Upper lobe of left lung (tissue), 6 donors: Measurements from ENCODE around the gene DENND5B. TPM values are rescaled to one million over a fixed set of nuclear protein-coding genes. Genes with fewer than 3 reads are reported as not detected.
"Not testable (repeated sequence)": the region's sequence is repeated elsewhere in the genome, so short reads cannot be mapped to it uniquely, and the experiment has no call there.

Source experiments
- ATAC-seq, 2 donors: fragments of 200-7000 bp; cut with Tn5 transposase; one replicate each; pipeline ENCODE4 v1.9.1; 2022; ENCODE audit warnings: mild to moderate bottlenecking in 2 of 2, moderate library complexity in 2 of 2; ENCODE audit not compliant: low FRiP score in 2 of 2
- DNase-seq, 2 donors: peaks; one replicate each; pipeline ENCODE4 v3.0.0-alpha.2; 2019 to 2020
- H3K27ac ChIP-seq, 4 donors: fragments of 200-600 bp; sonication (generic); one replicate each; pipeline ENCODE4 v1.5.1; 2016 to 2019
- H3K27me3 ChIP-seq, 4 donors: fragments of 200-600 bp; sonication (generic); one replicate each; pipeline ENCODE4 v1.5.1; 2017 to 2019
- H3K36me3 ChIP-seq, 4 donors: fragments of 200-600 bp; sonication (generic); one replicate each; pipeline ENCODE4 v1.5.1; 2016 to 2019
- H3K4me1 ChIP-seq, 4 donors: fragments of 200-600 bp; sonication (generic); one replicate each; pipeline ENCODE4 v1.5.1; 2018 to 2019
- H3K4me3 ChIP-seq, 4 donors: fragments of 200-600 bp; sonication (generic); one replicate each; pipeline ENCODE4 v1.5.1; 2017 to 2019; ENCODE audit warnings: mild to moderate bottlenecking in 2 of 4, moderate library complexity in 1 of 4
- H3K9me3 ChIP-seq, 4 donors: fragments of 200-600 bp; sonication (generic); one replicate each; pipeline ENCODE4 v1.5.1; 2018 to 2019
- EP300 ChIP-seq, 4 donors: sonication (generic); formaldehyde crosslinking; IDR thresholded peaks; one replicate each; pipeline ENCODE4 v1.5.1; 2017; ENCODE audit warnings: antibody characterized with exemption in 4 of 4, control low read depth in 2 of 4
- POLR2A ChIP-seq, 4 donors: fragments of 450-650 bp; IDR thresholded peaks; one replicate each; pipeline ENCODE4 v1.5.1; 2016 to 2017; ENCODE audit warnings: antibody characterized with exemption in 4 of 4, mild to moderate bottlenecking in 2 of 4
- POLR2AphosphoS5 ChIP-seq, 2 donors: sonication (generic); formaldehyde crosslinking; IDR thresholded peaks; one replicate each; pipeline ENCODE4 v1.5.1; 2017; ENCODE audit warnings: antibody characterized with exemption in 2 of 2
- WGBS, 2 donors: methylation state at CpG; one replicate each; pipeline ENCODE4 v1.1.5; 2017 to 2018; 5-methylcytosine and 5-hydroxymethylcytosine counted together
- total RNA-seq, 6 donors: library from RNA; depleted of rRNA in 4 of 6; stranded (reverse); fragments of >200 nt in 4 of 6; gene quantifications; one replicate each; pipeline versions ENCODE4 v1.1.0 to v1.2.1, GENCODE V29; 2016 to 2021
- TF ChIP-seq, protein P1 (sequence below), 6 experiments: fragments of 450-650 bp in 4 of 6; fragments of 200-600 bp in 2 of 6; sonication (generic) in 2 of 6; IDR thresholded peaks; one replicate each; pipeline ENCODE4 v1.5.1; 2016 to 2019; ENCODE audit warnings: antibody characterized with exemption in 6 of 6
- donor health status: DM: no; HTN: no; CAD: no; lungs with moderate emphysema.
- donor health status: DM: no; HTN: yes; CAD: no; lungs with severe emphysema.

DENND5B gene
- total RNA-seq, 6 donors from 2014 or later: 4.1 to 12.6 (median 5.8) TPM

GRCh38 chr12:31504625-31505222 lies 86.2 kb downstream of the DENND5B start:
- Histone ChIP-seq H3K4me1 (no peaks in the 10 kb centered on the region), H3K27ac (no peak overlapping the region), H3K27me3 (no peaks in the 10 kb centered on the region), H3K4me3 (no peak overlapping the region), H3K36me3 (no peaks in the 10 kb centered on the region), H3K9me3 (peaks cover 0 to 11% (median 0%) of the 10 kb centered on the region in 4 donors)
- no peak for ATAC-seq
- no peak for DNase-seq
- TF ChIP-seq POLR2AphosphoS5 (IDR thresholded peaks at IDR 0.05) (no peak), POLR2A (IDR thresholded peaks at IDR 0.05) (no peak), EP300 (IDR thresholded peaks at IDR 0.05) (no peak)
- TF ChIP-seq, protein P1, sequence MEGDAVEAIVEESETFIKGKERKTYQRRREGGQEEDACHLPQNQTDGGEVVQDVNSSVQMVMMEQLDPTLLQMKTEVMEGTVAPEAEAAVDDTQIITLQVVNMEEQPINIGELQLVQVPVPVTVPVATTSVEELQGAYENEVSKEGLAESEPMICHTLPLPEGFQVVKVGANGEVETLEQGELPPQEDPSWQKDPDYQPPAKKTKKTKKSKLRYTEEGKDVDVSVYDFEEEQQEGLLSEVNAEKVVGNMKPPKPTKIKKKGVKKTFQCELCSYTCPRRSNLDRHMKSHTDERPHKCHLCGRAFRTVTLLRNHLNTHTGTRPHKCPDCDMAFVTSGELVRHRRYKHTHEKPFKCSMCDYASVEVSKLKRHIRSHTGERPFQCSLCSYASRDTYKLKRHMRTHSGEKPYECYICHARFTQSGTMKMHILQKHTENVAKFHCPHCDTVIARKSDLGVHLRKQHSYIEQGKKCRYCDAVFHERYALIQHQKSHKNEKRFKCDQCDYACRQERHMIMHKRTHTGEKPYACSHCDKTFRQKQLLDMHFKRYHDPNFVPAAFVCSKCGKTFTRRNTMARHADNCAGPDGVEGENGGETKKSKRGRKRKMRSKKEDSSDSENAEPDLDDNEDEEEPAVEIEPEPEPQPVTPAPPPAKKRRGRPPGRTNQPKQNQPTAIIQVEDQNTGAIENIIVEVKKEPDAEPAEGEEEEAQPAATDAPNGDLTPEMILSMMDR (IDR thresholded peaks at IDR 0.05): no peak
- WGBS, 2 donors: 93 to 94% methylated on average over 7 of the region's 7 CpGs

DNA sequence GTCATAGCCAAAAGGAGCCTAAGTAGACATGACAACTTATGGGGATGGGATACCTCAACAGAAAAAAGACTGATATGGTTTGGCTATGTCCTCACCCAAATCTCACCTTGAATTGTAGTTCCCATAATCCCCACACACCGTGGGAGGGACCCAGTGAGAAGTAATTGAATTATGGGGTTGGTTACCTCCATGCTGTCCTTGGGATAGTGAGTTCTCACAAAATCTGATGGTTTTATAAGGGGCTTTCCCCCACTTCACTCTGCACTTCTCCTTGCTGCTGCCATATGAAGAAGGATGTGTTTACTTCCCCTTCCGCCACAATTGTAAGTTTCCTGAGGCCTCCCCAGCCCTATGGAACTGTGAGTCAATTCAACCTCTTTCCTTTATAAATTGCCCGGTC lies 89.9 kb downstream of the DENND5B start:
- WGBS, 2 donors: 68 to 84% methylated on average over 3 of the region's 3 CpGs
- not testable (repeated sequence) for H3K4me1 ChIP-seq, ATAC-seq, H3K4me3 ChIP-seq, DNase-seq, H3K27ac ChIP-seq, H3K36me3 ChIP-seq, H3K27me3 ChIP-seq
- H3K9me3 ChIP-seq: peaks cover 0 to 11% (median 0%) of the 10 kb centered on the region in 4 donors

DNA sequence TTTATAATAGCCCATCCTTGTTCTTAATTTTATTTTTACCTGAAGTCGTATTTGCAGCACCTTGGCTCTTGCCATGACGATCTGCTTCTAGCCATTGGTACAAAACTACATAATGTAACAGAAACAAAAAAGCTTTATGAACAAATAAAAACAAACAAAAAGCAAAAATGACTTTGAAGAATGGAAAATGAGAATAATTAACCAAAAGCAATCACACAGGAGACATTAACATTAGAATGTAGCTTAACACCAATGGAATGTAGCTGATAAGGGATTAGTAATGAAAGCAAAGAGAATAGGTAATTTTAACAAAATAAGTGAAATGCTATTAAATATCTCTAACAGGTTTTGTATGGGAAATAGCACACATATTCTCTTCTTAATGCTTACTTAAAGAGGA lies 91.4 kb downstream of the DENND5B start:
- peaks cover 0 to 2% (median 0%) of the 10 kb centered on the region in 4 donors for H3K9me3 ChIP-seq

DNA sequence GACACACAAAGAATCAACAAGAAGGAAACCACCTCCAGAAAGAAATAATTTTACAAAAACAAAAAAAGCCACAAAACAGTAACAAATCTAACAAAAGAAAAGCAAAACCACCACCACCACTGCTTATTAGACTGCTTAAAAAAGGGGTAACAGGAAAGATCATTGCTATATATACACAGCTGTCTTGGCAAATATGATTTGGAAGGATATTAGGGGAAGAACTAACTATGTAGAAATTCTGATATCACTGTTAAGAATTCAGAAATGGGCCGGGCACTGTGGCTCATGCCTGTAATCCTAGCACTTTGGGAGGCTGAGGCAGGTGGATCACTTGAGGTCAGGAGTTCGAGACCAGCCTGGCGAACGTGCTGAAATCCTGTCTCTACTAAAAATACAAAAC lies 92.5 kb downstream of the DENND5B start:
- TF ChIP-seq POLR2A (IDR thresholded peaks at IDR 0.05): no peak
- TF ChIP-seq POLR2AphosphoS5 (IDR thresholded peaks at IDR 0.05): no peak
- TF ChIP-seq, protein P1 (IDR thresholded peaks at IDR 0.05): no peak
- no peak for TF ChIP-seq EP300 (IDR thresholded peaks at IDR 0.05)

More for the DNA sequence above, 91.4 kb downstream of the DENND5B start:
- no peak for DNase-seq
- no peak for TF ChIP-seq EP300 (IDR thresholded peaks at IDR 0.05)
- no peak for TF ChIP-seq POLR2A (IDR thresholded peaks at IDR 0.05)
- TF ChIP-seq, protein P1 (IDR thresholded peaks at IDR 0.05): no peak
- TF ChIP-seq POLR2AphosphoS5 (IDR thresholded peaks at IDR 0.05): no peak
- no peaks in the 10 kb centered on the region for H3K4me1 ChIP-seq
- 90 to 96% methylated on average over 2 of the region's 2 CpGs for WGBS, 2 donors
- no peak overlapping the region for H3K4me3 ChIP-seq
- H3K27me3 ChIP-seq: no peaks in the 10 kb centered on the region
- ATAC-seq: no peak
- no peak overlapping the region for H3K27ac ChIP-seq
- H3K36me3 ChIP-seq: no peaks in the 10 kb centered on the region

GRCh38 chr12:31496257-31496656 lies 94.7 kb downstream of the DENND5B start:
- Histone ChIP-seq H3K4me1 (no peaks in the 10 kb centered on the region), H3K9me3 (no peaks in the 10 kb centered on the region), H3K27me3 (no peaks in the 10 kb centered on the region), H3K36me3 (no peaks in the 10 kb centered on the region), H3K27ac (no peak overlapping the region), H3K4me3 (no peak overlapping the region)
- ATAC-seq (no peak), DNase-seq (no peak)
- no peak for TF ChIP-seq POLR2AphosphoS5 (IDR thresholded peaks at IDR 0.05)
- TF ChIP-seq EP300 (IDR thresholded peaks at IDR 0.05): no peak

More for the DNA sequence above, 92.5 kb downstream of the DENND5B start:
- Histone ChIP-seq H3K27ac (no peak overlapping the region), H3K4me1 (no peaks in the 10 kb centered on the region), H3K27me3 (no peaks in the 10 kb centered on the region), H3K9me3 (no peaks in the 10 kb centered on the region), H3K36me3 (no peaks in the 10 kb centered on the region), H3K4me3 (no peak overlapping the region)
- no peak for ATAC-seq
- 80 to 89% methylated on average over 4 of the region's 4 CpGs for WGBS, 2 donors
- no peak for DNase-seq

- TF ChIP-seq EP300 (IDR thresholded peaks at IDR 0.05) (no peak), POLR2AphosphoS5 (IDR thresholded peaks at IDR 0.05) (no peak)
- TF ChIP-seq, protein P1 (IDR thresholded peaks at IDR 0.05): no peak
- no peaks in the 10 kb centered on the region for H3K27me3 ChIP-seq
- no peaks in the 10 kb centered on the region for H3K9me3 ChIP-seq
- no peak overlapping the region for H3K4me3 ChIP-seq
- H3K27ac ChIP-seq: no peak overlapping the region
- WGBS, 2 donors: 83 to 93% methylated on average over 2 of the region's 2 CpGs
- H3K4me1 ChIP-seq: no peaks in the 10 kb centered on the region
- DNase-seq (no peak), ATAC-seq (no peak)
- no peaks in the 10 kb centered on the region for H3K36me3 ChIP-seq
These were observed 96.5 kb downstream of the DENND5B start for GRCh38 chr12:31494455-31494854.
